MM.1S (cell line): Measurements from ENCODE around the gene IL2RA.
A peak's percentile ranks its signal among the peaks of the same experiment; 100 is the strongest.

Source experiments
- DNase-seq: peaks from one replicate; pipeline ENCODE4 v3.0.0-alpha.2; 2015
- H2AFZ ChIP-seq: fragments of 300-600 bp; sonication (generic); 2 replicates; pipeline ENCODE4 v1.6.0; 2016; ENCODE audit warnings: antibody characterized with exemption, low read length
- H3F3A ChIP-seq: fragments of 300-600 bp; sonication (generic); 2 replicates; pipeline ENCODE4 v1.6.1; 2016; ENCODE audit warnings: mild to moderate bottlenecking, antibody characterized with exemption, low read length, moderate library complexity, mixed read lengths; ENCODE audit not compliant: insufficient read depth
- H3K27ac ChIP-seq: fragments of 300-600 bp; sonication (generic); 2 replicates; pipeline ENCODE4 v1.5.1; 2016; ENCODE audit warnings: mild to moderate bottlenecking, low read length
- H3K27me3 ChIP-seq: fragments of 300-600 bp; sonication (generic); replicated peaks from 2 replicates; pipeline ENCODE4 v1.6.0; 2016; ENCODE audit warnings: low read length; ENCODE audit not compliant: insufficient read depth
- H3K36me3 ChIP-seq: fragments of 300-600 bp; sonication (generic); replicated peaks from 2 replicates; pipeline ENCODE4 v1.6.1; 2016; ENCODE audit warnings: mild to moderate bottlenecking, low read length, mixed read lengths; ENCODE audit not compliant: insufficient read depth
- H3K4me1 ChIP-seq: fragments of 300-600 bp; sonication (generic); 2 replicates; pipeline ENCODE4 v1.6.1; 2016; ENCODE audit warnings: low read length, mixed read lengths
- H3K4me2 ChIP-seq: fragments of 300-600 bp; sonication (generic); 2 replicates; pipeline ENCODE4 v1.6.0; 2016; ENCODE audit warnings: low read depth, low read length
- H3K4me3 ChIP-seq: fragments of 300-600 bp; sonication (generic); 2 replicates; pipeline ENCODE4 v1.5.1; 2016; ENCODE audit warnings: low read length, mixed read lengths
- H3K79me2 ChIP-seq: fragments of 300-600 bp; sonication (generic); 2 replicates; pipeline ENCODE4 v1.6.1; 2016; ENCODE audit warnings: mixed run types, low read length, mixed read lengths
- H3K9ac ChIP-seq: fragments of 300-600 bp; sonication (generic); 2 replicates; pipeline ENCODE4 v1.6.1; 2016; ENCODE audit warnings: low read length, mixed read lengths
- H3K9me2 ChIP-seq: fragments of 300-600 bp; sonication (generic); replicated peaks from 2 replicates; pipeline ENCODE4 v1.6.1; 2016; ENCODE audit warnings: mild to moderate bottlenecking, low read length, mixed read lengths; ENCODE audit not compliant: insufficient read depth
- H3K9me3 ChIP-seq: fragments of 300-600 bp; sonication (generic); replicated peaks from 2 replicates; pipeline ENCODE4 v1.6.1; 2016; ENCODE audit warnings: mild to moderate bottlenecking, low read length, mixed read lengths; ENCODE audit not compliant: insufficient read depth
- H4K20me1 ChIP-seq: fragments of 300-600 bp; sonication (generic); 2 replicates; pipeline ENCODE4 v1.6.1; 2016; ENCODE audit warnings: mild to moderate bottlenecking, low read length, moderate library complexity, mixed read lengths; ENCODE audit not compliant: insufficient read depth
- EZH2 ChIP-seq: fragments of 300-600 bp; sonication (generic); optimal IDR thresholded peaks from 2 replicates; pipeline ENCODE3; 2017; ENCODE audit warnings: low read depth, mild to moderate bottlenecking, antibody characterized with exemption, low read length, mixed read lengths
- EZH2phosphoT487 ChIP-seq: fragments of 300-600 bp; sonication (generic); IDR thresholded peaks from 2 replicates; pipeline ENCODE4 v1.6.1; 2018; ENCODE audit warnings: antibody characterized with exemption, low read length
- TF ChIP-seq, protein P1 (sequence below): fragments of 300-600 bp; sonication (generic); IDR thresholded peaks from 2 replicates; pipeline ENCODE4 v1.5.1; 2016; ENCODE audit warnings: antibody characterized with exemption, low read length, mixed read lengths

IL2RA gene

DNA sequence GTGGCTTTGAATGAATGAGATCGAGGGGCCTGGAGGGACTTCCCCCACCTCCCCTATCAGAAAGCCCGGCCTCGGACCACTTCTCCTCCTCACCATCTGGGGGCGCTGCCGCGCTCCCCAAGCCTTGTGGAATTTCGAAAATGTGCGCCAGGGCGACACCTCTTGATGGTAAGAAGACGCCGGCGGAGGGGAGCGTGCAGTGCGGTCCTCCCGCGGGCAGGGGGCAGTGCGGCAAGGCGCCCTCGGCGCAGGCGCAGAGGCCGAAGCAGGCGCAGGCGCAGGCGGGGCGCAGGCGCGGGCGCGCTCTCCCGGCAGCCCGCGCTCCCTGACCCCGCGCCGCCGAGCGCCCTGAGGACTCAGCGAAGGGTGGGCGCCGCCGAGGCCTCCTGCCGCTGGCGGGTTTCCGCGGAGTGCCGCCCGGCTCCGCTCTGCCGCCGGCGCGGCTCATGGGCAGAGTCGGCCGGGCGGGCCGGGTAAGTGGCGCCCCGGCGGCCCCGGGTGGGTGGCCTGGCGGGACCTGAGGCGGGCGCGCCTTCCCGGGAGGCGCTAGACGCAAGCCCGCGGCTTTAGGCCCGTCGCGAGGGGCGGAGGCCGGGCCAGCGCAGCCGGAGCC is 26.7 kb upstream of the IL2RA start, which contains the start of gene RBM17:
Gene RBM17 (plus strand): TSS at position 314 of the 613 bp plus-strand sequence. CDS start 8,032 bp downstream, outside the sequence.
- Histone ChIP-seq H3K4me2 (peak within 1 kb of the TSS; percentile 90), H3K9ac (peak within 1 kb of the TSS; percentile 77), H3K4me1 (peaks cover 7% of the 10 kb centered on the region), H4K20me1 (peaks cover 28% of the 10 kb centered on the region), H3K4me3 (peak within 1 kb of the TSS; percentile 80), H3K79me2 (peaks cover 47% of the 10 kb centered on the region), H2AFZ (peak within 1 kb of the TSS; percentile 55; the same call in 1 of the 2 replicates), H3K9me3 (no peaks in the 10 kb centered on the region), H3K27ac (no peak within 1 kb of the TSS), H3K27me3 (0 out of 2 replicates have a peak, but pooled peaks cover 15% of the 10 kb centered on the region), H3F3A (no peaks in the 10 kb centered on the region), H3K36me3 (no peaks in the 10 kb centered on the region), H3K9me2 (no peaks in the 10 kb centered on the region)
- TF ChIP-seq EZH2 (no peak), EZH2phosphoT487 (no peak)
- TF ChIP-seq, protein P1, sequence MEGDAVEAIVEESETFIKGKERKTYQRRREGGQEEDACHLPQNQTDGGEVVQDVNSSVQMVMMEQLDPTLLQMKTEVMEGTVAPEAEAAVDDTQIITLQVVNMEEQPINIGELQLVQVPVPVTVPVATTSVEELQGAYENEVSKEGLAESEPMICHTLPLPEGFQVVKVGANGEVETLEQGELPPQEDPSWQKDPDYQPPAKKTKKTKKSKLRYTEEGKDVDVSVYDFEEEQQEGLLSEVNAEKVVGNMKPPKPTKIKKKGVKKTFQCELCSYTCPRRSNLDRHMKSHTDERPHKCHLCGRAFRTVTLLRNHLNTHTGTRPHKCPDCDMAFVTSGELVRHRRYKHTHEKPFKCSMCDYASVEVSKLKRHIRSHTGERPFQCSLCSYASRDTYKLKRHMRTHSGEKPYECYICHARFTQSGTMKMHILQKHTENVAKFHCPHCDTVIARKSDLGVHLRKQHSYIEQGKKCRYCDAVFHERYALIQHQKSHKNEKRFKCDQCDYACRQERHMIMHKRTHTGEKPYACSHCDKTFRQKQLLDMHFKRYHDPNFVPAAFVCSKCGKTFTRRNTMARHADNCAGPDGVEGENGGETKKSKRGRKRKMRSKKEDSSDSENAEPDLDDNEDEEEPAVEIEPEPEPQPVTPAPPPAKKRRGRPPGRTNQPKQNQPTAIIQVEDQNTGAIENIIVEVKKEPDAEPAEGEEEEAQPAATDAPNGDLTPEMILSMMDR: peak; percentile 100
- peak; percentile 96 for DNase-seq

DNA sequence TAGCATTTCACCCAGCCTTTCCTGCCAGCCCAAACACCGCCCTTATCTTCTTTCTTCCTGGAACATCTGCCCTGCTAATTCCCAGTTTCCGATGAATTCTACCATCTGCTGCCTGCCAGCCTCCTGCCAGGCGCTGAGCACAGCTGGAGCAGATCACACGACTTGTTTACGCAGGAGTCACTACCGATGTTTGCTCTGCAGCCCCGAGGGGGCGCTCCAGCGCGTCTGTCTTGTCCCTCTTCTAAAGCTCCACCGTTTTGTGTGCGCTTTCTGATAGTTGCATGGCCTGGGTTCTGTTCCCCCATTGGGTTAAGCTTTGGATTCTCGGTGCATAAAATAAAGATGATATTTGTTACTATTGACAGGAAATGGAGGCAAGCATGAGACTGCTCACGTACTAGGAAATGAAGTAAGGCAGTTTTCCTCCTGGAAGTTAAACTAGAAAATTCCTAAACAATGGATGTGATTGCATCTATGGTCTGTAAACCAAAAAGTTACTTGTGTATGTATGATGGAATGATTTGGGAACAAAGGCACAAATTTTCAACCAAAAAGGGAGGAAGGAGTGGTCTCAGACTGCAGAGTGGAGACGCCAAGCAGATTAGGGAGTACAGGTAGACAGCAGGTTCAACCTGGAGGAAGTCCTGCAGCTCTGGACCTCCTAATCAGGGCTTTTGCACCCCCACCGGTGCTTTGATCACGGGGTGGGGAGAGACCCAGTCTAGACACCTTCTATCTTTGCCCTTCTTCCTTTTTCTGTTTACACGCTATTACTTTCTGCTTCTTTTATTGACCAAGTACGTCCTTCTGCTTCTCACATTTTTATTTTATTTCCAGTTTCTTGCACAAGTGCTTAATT is 24.4 kb upstream of the IL2RA start:
- H3K4me2 ChIP-seq: peak overlapping the region; percentile 44; the same call in 1 of the 2 replicates
- H3K9me2 ChIP-seq: no peaks in the 10 kb centered on the region
- H3K4me3 ChIP-seq: peak overlapping the region; percentile 26; the same call in 1 of the 2 replicates
- H3K36me3 ChIP-seq: no peaks in the 10 kb centered on the region
- no peak overlapping the region for H3K27ac ChIP-seq
- H3K9ac ChIP-seq: no peak overlapping the region
- peaks cover 25% of the 10 kb centered on the region for H3K79me2 ChIP-seq
- H3F3A ChIP-seq: no peaks in the 10 kb centered on the region
- H3K27me3 ChIP-seq: peaks cover 30% of the 10 kb centered on the region; the same call in 1 of the 2 replicates
- H3K4me1 ChIP-seq: peaks cover 7% of the 10 kb centered on the region
- H4K20me1 ChIP-seq: peaks cover 13% of the 10 kb centered on the region
- peak overlapping the region; percentile 15; the same call in 1 of the 2 replicates for H2AFZ ChIP-seq
- TF ChIP-seq EZH2: no peak
- TF ChIP-seq, protein P1: peak; percentile 93
- H3K9me3 ChIP-seq: no peaks in the 10 kb centered on the region
- peak; percentile 90 for DNase-seq

DNA sequence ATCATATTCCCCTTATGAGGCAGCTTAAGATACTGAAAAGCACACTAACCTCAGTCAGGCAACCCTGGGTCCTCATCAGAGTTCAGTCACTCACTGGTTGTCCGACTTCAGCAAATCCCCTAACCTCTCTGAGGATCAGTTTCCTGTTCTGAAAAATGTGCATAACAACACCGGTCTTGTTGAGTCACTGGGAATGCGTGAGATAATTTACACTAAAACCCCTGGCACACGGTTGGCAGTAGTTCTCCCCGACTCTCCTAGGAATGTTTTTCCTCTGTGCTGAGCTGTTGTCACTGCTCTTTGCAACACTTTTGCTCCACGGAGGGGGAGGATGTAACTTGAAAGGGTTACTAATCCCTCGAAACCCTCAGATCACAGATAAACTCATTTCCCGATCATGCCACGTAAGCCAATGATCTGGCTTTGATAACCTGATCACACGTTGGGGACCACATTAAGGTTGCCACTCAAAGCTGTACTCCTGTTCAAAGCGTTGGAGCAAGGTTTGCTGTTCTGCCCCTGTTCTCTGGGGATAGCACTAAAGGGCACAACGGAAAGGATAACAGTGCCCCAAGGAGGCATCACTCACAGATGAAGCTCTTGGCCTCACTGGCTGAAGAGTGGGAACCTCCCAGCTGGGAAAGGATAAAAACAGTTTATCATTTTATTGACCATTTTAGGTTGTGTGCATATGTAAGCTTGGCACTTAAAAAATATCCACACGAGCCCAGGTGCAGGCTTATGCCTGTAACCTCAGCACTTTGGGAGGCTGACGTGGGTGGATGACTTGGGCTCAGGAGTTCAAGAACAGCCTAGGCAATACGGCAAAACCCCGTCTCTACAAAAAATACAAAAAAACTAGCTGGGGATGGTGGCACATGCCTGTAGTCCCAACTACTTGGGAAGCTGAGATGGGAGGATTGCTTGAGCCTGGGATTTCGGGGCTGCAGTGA is 21.6 kb upstream of the IL2RA start:
- no peak overlapping the region for H3K4me3 ChIP-seq
- DNase-seq: no peak
- H3K9me2 ChIP-seq: no peaks in the 10 kb centered on the region
- H3K9me3 ChIP-seq: no peaks in the 10 kb centered on the region
- no peaks in the 10 kb centered on the region for H4K20me1 ChIP-seq
- no peak for TF ChIP-seq EZH2phosphoT487
- TF ChIP-seq EZH2: no peak
- TF ChIP-seq, protein P1: no peak
- H3K9ac ChIP-seq: no peak overlapping the region
- H2AFZ ChIP-seq: no peak overlapping the region
- H3K27ac ChIP-seq: no peak overlapping the region
- no peaks in the 10 kb centered on the region for H3K36me3 ChIP-seq
- H3F3A ChIP-seq: no peaks in the 10 kb centered on the region
- H3K4me2 ChIP-seq: no peak overlapping the region
- no peaks in the 10 kb centered on the region for H3K4me1 ChIP-seq
- H3K79me2 ChIP-seq: no peaks in the 10 kb centered on the region
- H3K27me3 ChIP-seq: peaks cover 30% of the 10 kb centered on the region; the same call in 1 of the 2 replicates
